ENCODE data around the gene VKORC1.

Gene VKORC1

DNA sequence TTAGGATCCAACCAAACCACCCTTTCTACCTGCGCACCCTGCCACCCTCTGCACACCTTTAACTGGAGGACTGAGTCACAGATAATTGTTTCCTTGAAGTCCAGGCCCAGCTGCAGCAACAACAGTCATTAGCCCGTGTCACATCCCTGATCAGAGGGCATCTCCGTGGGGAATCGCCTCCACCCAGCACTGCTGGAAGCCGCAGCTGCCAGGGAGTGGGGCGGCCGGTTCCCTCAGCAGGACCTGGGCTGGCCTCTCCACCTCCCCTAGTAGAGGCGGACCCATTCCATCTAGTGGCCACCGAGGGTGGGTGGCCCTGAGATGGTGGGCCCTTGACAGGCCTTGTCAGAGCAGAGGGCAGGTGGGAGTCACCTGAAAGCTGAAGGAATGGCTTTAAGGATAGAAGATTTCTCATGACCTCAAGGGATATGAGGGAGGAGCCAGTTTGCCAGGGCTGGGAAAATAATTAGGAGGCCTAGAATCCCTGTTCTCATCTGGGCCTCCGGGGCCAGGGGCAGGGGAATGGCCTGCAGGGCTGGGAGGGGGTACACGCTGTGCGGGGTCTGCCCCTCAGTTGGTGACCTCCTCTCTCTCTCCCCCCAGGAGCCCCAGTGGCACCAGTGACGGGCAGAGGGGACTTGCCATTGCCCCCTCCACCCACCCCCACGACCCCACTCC is 12.1 kb downstream of the VKORC1 start:
- DNase-seq (ENCODE audit: low read depth) = no peak

DNA sequence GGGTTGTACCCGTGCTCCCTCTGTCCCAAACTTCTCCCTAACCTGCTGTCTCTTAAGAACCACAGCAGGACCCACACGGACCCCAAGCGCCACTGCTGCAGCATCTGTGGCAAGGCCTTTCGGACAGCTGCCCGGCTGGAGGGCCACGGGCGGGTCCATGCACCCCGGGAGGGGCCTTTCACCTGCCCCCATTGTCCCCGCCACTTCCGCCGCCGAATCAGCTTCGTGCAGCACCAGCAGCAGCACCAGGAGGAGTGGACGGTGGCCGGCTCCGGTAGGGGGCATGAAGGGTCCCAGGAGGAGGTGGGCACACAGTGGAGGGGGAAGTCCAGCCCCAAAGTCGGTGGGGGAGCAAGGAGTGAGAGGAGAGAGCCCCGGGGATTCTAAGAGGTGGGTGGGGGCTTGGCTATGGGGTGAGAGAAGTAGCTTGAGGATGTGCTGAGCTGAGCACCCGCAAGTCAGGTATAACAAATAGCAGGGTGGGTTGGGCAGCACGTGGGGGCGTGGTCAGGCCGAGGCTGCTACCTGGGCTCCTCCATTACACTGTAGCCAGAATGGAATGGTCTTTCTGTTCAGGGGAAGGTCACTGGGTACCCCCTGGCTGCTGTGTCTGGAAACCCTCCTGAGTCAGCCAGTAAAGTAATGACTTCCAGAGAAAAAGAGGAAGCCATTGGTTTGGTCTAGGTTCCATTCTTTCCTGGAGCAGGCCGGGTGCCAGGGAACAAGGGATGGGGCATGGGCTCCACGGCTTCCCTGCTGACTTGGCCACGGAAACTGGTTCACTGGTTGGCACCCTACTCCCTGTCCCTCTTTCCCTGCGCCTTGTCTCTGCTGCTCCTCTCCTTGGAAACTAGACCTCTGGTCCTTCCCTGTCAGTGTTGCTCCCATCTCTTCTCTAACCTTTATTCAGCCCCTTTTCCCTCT is 12.9 kb downstream of the VKORC1 start:
- no peak for DNase-seq (ENCODE audit: low read depth)

DNA sequence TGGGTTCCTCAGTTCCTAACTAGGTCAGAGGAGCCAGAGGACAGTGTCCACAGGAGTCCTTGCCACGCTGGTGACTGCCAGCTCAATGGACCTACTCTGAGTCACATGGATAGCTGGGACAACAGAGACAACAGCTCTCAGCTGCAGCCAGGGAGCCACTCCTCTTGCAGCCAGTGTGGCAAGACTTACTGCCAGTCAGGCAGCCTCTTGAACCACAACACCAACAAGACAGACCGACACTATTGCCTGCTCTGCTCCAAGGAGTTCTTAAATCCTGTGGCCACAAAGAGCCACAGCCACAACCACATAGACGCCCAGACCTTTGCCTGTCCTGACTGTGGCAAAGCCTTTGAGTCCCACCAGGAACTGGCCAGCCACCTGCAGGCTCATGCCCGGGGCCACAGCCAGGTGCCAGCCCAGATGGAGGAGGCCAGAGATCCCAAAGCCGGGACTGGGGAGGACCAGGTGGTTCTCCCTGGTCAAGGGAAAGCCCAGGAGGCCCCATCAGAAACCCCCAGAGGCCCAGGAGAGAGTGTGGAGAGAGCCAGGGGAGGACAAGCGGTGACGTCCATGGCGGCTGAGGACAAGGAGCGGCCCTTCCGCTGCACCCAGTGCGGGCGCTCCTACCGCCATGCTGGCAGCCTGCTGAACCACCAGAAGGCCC is 13.7 kb downstream of the VKORC1 start:
- no peak for DNase-seq (ENCODE audit: low read depth)

DNA sequence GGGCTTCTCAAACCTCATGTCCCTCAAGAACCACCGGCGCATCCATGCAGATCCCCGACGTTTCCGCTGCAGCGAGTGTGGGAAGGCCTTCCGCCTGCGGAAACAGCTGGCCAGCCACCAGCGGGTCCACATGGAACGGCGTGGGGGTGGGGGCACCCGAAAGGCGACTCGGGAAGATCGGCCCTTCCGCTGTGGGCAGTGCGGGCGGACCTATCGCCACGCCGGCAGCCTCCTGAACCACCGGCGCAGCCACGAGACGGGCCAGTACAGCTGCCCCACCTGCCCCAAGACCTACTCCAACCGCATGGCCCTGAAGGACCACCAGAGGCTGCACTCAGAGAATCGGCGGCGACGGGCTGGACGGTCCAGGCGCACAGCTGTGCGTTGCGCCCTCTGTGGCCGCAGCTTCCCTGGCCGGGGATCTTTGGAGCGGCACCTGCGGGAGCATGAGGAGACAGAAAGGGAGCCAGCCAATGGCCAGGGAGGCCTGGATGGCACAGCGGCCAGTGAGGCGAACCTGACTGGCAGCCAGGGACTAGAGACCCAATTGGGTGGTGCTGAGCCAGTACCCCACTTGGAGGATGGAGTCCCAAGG is 14.5 kb downstream of the VKORC1 start:
- DNase-seq (ENCODE audit: low read depth) = no peak

DNA sequence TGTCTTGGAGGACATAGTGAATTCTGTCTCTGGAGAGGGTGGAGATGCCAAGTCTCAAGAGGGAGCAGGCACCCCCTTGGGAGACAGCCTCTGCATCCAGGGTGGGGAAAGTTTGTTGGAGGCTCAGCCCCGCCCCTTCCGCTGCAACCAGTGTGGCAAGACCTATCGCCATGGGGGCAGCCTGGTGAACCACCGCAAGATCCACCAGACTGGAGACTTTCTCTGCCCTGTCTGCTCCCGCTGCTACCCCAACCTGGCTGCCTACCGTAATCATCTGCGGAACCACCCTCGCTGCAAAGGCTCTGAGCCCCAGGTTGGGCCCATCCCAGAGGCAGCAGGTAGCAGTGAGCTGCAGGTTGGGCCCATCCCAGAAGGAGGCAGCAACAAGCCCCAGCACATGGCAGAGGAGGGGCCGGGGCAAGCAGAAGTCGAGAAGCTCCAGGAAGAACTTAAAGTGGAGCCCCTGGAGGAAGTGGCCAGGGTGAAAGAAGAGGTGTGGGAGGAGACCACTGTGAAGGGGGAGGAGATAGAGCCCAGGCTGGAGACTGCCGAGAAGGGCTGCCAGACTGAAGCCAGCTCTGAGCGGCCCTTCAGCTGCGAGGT is 15.2 kb downstream of the VKORC1 start:
- DNase-seq (ENCODE audit: low read depth) = no peak

DNA sequence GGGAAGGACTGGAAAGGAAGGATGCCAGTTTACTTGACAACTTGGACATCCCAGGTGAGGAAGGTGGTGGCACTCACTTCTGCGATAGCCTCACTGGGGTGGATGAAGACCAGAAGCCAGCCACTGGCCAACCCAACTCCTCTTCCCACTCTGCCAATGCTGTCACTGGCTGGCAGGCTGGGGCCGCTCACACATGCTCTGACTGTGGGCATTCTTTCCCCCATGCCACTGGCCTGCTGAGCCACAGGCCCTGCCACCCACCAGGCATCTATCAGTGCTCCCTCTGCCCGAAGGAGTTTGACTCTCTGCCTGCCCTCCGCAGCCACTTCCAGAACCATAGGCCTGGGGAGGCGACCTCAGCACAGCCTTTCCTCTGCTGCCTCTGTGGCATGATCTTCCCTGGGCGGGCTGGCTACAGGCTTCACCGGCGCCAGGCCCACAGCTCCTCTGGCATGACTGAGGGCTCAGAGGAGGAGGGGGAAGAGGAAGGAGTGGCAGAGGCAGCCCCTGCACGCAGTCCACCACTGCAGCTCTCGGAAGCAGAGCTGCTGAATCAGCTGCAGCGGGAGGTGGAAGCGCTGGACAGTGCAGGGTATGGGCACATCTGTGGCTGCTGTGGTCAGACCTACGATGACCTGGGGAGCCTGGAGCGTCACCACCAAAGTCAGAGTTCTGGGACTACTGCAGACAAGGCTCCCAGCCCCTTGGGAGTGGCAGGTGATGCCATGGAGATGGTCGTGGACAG is 15.8 kb downstream of the VKORC1 start:
- DNase-seq (ENCODE audit: low read depth) = no peak

DNA sequence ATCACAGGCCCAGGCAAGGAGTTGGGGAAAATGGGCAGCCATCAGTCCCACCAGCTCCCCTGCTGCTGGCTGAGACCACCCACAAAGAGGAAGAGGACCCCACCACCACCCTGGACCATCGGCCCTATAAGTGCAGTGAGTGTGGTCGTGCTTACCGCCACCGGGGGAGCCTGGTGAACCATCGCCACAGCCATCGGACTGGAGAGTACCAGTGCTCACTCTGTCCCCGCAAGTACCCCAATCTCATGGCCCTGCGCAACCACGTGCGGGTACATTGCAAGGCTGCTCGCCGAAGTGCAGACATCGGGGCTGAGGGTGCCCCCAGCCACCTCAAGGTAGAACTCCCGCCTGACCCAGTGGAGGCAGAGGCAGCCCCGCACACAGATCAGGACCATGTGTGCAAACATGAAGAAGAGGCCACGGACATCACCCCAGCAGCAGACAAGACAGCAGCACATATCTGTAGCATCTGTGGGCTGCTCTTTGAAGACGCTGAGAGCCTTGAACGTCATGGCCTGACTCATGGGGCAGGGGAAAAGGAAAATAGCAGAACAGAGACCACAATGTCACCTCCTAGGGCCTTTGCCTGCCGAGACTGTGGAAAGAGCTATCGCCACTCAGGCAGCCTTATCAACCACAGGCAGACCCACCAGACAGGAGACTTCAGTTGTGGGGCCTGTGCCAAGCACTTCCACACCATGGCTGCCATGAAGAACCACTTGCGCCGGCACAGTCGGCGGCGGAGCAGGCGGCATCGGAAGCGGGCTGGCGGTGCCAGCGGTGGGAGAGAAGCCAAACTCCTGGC is 16.8 kb downstream of the VKORC1 start:
- no peak for DNase-seq (ENCODE audit: low read depth)

DNA sequence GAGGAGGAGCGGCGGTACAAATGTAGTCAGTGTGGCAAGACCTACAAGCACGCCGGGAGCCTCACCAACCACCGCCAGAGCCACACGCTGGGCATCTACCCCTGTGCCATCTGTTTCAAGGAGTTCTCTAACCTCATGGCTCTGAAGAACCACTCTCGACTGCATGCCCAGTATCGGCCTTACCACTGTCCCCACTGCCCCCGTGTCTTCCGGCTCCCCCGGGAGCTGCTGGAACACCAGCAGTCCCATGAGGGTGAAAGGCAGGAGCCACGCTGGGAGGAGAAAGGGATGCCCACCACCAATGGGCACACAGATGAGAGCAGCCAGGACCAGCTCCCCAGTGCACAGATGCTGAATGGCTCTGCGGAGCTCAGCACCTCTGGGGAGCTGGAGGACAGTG is 17.6 kb downstream of the VKORC1 start:
- no peak for DNase-seq (ENCODE audit: low read depth)

DNA sequence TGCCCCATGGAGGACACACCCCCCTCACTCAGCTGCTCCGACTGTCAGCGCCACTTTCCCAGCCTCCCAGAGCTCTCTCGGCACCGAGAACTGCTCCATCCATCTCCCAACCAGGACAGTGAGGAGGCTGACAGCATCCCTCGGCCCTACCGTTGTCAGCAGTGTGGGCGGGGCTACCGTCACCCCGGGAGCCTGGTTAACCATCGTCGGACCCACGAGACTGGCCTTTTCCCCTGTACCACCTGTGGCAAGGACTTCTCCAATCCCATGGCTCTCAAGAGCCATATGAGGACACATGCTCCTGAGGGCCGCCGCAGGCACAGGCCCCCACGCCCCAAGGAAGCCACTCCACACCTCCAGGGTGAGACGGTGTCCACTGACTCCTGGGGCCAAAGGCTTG is 18.3 kb downstream of the VKORC1 start:
- no peak for DNase-seq (ENCODE audit: low read depth)

DNA sequence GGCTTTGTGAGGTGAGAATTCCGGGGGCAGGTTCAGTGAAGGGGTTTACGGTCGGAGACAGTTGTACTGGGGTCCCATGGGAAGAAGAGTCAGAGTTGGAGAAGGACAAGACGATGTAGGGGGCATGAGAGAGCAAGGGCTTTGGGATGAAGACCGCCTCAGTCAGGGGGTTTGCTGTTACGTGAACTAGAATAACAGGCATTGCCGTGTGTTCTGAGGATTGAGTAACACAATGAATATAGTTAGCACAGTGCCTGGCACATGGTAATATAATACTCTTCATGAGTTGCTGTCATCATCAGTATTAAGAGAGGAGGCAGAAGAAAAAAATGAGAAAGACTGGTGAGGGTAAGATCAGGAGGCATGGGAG is 19.8 kb downstream of the VKORC1 start:
- no peak for DNase-seq (ENCODE audit: low read depth)

DNA sequence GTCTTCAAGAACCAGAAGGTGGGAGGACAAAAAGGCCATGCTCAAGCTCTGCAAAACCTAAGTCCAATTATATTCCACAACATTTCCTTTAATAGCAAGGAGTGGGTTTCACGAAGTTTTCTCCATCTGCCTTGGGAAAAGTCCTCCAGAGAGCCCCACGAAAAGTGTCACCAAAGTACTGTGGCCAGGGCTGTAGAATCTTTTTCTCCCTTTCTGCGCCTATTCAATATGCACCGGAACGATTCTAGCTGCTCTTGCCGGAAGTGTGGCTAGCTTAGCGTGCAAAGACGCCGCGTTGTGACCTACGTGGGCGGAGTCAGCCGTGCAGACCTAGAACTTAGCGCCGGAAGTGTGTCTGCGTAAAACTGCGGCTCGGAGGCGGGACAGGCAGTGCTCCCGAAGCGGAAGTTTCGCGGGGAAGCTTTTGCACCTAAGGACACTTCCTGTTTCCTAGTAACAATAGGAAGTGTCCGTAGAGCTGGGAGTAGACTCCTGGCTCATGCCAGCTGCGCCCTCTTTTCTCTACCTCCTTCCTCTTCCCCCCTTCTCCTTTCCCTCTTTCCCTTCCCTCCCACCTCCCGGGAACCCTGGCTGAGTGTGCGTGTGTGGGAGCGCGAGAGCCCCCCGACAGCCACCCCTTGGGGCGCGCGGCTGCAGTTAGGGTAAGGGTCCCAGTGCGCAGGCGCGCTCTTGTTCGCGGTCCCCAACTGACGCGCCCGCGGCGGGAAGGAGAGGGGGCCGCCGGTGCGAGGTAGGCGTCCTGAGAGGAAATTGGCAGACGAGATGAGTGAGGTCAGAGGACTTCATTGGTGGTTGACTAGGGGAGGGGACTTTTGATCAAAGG is 20.4 kb downstream of the VKORC1 start, which contains the start of the genes ZNF646 and ZNF668:
ZNF646 (plus strand) TSS at position 453 of the 844 bp plus-strand sequence. CDS start 1,903 bp downstream, outside the sequence.
ZNF668 (minus strand) TSS at position 271 of the 844 bp plus-strand sequence. CDS start 9,781 bp downstream, outside the sequence.
- peak; percentile 95 for DNase-seq (ENCODE audit: low read depth)

DNA sequence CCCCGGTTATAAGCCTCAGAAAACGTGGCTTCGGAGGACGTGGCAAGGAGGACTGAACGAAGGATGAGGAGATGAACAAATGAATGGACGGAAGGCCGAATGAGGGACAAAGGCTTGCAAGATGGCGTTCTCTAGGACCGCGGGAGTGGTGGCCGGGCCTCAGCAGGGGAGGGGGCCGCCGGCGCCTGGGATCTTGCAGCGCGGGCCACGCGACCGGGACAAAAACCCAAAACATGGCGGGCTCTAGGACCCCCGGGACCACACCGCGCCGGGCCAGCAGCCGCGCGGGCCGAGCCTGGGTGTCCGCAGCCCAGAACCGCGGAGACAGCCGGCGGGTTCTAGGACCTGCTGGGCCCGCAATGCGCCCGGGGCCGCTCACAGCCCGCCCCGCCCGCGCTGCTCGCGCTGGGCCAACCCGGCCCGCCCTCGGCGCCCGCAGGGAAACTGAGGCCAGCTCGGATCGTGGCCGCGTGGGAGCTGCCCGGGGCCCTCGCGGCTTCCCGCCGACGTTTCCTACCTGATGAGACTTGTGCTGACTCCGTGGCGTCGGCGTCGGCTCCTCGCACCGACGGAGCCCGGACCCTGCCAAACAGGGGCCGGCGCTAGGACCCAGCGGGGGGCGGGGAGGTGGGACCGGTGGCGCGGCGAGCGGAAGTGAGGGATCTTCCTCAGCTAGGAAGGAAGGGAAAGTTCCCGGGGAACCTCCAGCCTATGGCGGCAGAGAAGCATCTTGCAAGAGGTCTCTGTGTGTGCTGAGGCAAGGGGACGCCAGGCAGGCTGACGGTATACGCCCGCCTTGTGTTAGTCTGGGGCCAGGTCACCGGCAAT is 21.2 kb downstream of the VKORC1 start:
- DNase-seq (ENCODE audit: low read depth) = peak; percentile 85

DNA sequence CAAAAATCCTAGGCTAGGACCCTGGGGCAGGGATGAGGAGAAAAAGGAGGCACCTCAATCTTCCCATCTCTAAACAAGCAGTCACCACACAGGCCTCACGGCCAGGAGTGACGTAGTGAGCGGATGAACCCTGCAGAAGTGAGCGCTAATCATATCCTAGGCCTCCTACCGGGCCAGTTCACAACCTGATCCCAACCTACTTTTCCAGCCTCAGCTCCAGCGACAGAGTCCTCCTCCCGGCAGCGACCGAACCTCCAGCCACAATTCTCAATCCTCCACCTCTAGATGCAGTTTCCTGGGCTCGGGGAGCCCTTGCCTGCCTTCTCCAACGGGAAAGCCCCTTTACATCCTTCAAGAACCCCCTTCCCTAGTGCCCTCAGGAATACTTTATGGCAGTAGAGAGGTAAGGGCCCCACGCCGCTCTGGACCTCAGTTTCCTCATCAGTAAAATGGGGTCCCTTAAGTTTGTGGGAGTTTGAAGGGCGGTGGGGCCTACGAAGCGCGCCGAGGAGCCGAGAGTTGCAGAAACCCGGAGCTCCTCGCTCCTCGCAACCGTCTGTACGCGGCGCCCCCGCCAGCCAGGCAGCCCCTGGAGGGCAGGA is 22.0 kb downstream of the VKORC1 start:
- DNase-seq (ENCODE audit: low read depth) = no peak

DNA sequence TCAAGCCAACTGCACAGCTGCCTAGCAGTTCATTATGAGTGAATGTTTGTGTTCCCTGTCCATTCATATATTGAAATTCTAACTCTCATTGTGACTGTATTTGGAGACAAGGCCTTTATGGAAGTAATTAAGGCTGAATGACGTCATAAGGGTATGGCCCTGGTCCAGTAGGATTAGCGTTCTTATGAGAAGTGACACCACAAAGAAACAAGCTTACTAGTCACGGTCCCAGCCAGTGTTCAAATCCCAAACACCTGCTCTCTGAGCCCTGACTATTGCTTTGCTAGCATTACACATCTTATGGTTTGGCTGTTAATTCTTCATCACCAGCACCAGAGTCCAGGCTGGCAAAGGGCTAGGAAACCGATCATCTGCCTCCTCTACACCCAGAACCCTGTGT is 22.7 kb downstream of the VKORC1 start:
- DNase-seq (ENCODE audit: low read depth) = no peak

DNA sequence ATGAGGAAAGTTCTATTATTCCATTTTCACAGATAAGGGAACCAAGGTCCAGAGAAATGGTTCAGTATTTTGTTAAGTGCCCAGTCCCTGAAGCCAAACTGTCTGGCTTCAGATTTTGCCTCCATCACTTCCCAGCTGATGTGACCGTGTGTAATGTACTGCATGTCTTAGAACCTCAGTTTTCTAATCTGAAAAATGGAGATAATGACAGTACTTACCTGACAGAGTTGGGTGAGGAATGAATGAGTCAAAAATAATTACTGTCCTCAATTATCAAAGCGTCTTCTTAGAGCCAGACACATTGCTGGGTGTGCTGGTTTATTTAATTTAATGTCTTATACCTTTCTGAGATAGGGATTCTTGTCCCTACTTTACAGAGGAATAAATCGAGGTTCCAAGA is 27.3 kb downstream of the VKORC1 start:
- no peak for DNase-seq (ENCODE audit: low read depth)

DNA sequence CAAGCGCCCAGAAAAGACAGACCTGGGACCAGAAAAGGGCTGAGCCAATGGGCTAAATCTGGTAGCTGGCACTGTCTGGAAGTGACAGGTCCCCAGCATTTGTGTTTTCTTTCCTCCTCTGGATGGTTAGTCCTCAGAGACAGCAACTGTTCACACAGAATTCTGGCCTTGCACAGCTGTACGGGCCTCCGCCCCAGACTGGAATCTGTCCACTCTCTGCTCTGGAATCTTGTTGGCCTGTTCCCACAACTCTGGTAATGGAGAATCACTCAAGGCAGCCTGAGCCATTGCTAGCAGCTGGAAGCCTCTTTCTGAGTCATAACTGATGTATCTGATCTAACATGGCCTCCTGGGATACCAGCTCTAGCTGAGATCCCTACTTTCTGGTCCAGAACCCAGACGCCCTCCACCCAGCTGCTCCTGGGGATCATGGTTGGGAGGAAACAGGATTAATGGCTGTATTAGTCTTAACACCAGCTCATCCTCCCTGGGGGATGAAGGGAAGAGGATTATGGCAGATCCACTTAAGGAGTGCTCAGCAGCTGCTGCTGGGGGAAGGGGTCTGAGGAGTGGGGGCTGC is 29.6 kb downstream of the VKORC1 start:
- no peak for DNase-seq (ENCODE audit: low read depth)

DNA sequence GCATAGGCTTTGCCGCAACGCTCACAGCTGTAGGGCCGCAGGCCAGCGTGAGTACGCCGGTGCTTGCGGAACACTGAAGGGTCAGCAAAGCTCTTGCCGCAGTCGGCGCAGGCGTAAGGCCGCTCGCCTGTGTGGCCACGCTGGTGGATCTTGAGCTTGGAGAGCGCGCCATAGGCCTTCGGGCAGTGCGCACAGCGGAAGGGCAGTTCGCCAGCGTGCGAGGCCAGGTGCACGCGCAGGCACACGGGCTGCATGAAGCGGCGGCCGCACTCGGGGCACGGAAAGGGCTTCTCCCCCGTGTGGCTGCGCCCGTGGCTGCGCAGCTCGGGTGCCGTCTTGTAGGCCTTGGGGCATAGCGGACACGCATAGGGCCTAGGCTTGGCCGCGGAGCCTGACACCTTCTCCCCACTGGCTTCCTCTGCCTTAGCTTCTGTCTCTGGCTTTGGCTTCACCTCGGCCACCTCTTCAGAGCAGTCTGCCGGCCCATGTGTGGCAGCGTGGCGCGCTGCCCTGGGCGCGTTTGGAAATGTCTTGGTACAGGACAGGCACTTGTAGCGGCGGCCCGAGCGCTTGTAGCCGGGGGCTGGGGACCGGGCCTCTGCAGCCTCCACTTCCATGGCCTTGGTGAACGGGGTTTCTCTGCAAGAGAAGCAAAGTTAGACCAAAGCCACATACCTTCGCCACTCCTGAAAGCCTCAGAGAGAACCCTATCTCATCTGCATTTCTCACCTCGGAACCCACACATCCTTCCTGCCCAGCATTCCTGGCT is 30.6 kb downstream of the VKORC1 start:
- DNase-seq (ENCODE audit: low read depth) = no peak
